Endothelial cell of umbilical vein (primary cell): ENCODE measurements around the gene HOXD10.

Source experiments
- EZH2 ChIP-seq: IDR thresholded peaks from 2 replicates; pipeline ENCODE4 v1.6.1; 2012; ENCODE audit warnings: borderline replicate concordance, low read depth, mild to moderate bottlenecking, moderate library complexity, low read length, inconsistent platforms; ENCODE audit not compliant: severe bottlenecking
- MYC ChIP-seq: IDR thresholded peaks from one replicate; pipeline ENCODE4 v1.6.1; 2011; ENCODE audit warnings: mild to moderate bottlenecking, low read depth, low read length
- POLR2AphosphoS5 ChIP-seq: IDR thresholded peaks from 2 replicates; pipeline ENCODE4 v1.6.1; 2012; ENCODE audit warnings: low read depth, mild to moderate bottlenecking, control low read depth, low read length, moderate library complexity; ENCODE audit not compliant: insufficient read depth
- TF ChIP-seq, protein P1 (sequence below), 2 donors: IDR thresholded peaks; 1 replicate in 1 of 2; 2 replicates in 1 of 2; pipeline ENCODE4 v1.5.1; 2011; ENCODE audit warnings: low read length in 2 of 2, mild to moderate bottlenecking in 2 of 2, moderate library complexity in 2 of 2, control low read depth in 1 of 2, inconsistent platforms in 1 of 2, low read depth in 1 of 2; ENCODE audit not compliant: insufficient read depth in 1 of 2; ENCODE audit errors: extremely low read depth in 1 of 2

DNA sequence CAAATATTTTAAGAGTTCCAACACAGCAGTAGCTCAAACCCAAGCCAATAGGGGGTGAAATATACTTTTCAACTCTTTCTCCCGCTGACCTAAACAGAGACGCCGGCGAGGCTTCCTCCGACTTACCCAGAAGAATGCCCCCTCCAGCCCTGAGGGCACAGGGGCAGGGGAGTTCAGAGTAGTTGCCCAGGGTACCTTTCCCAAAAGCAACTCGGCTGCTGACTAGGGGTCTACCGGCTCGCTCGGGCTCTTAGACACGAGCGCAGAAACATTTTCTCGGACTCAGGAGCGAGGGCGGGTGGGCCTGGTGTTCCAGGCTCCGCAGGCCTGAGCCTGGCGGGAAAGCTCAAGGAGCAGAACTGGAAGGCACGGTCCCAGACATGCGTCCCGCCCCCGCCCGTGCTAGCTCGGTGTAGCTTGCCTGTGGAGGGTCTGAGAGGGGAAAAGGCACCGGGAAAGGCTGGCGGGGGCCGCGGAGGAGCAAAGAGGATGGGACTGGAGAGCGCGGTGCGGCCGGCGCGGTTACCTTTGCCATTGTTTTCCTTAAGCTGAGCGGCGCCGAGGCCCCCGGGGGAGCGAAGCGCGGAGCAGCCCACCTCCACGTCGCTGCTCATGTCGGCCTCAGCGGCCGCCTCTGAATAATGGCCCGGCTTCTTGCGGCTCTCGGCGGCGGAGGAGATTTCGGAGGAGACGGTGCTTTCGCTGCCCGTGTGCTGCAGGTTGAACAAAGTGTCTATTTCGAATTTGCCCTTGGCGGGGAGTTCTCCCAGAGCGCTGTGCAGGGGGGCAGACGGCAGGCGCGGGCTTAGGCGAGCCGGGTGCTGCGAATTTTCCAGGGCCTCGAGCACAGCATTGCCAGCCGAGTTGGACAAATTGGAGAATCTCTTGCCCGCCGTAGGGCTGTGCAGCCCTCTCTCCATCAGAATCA lies 33.5 kb upstream of the HOXD10 start:
- TF ChIP-seq, protein P1, sequence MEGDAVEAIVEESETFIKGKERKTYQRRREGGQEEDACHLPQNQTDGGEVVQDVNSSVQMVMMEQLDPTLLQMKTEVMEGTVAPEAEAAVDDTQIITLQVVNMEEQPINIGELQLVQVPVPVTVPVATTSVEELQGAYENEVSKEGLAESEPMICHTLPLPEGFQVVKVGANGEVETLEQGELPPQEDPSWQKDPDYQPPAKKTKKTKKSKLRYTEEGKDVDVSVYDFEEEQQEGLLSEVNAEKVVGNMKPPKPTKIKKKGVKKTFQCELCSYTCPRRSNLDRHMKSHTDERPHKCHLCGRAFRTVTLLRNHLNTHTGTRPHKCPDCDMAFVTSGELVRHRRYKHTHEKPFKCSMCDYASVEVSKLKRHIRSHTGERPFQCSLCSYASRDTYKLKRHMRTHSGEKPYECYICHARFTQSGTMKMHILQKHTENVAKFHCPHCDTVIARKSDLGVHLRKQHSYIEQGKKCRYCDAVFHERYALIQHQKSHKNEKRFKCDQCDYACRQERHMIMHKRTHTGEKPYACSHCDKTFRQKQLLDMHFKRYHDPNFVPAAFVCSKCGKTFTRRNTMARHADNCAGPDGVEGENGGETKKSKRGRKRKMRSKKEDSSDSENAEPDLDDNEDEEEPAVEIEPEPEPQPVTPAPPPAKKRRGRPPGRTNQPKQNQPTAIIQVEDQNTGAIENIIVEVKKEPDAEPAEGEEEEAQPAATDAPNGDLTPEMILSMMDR (IDR thresholded peaks at IDR 0.05; ENCODE audit: extremely low read depth in 1 of 2, insufficient read depth in 1 of 2, low read depth in 1 of 2, low read length in 2 of 2), result no peak
- no peak for TF ChIP-seq POLR2AphosphoS5
- TF ChIP-seq MYC, result no peak
- peak; percentile 98 for TF ChIP-seq EZH2
